Naive thymus-derived CD8-positive, alpha-beta T cell (primary cell): ENCODE results near the gene XAGE1B. TPM values are rescaled to one million over a fixed set of nuclear protein-coding genes. Genes with fewer than 3 reads are reported as not detected.
"Not testable (repeated sequence)": the region's sequence is repeated elsewhere in the genome, so short reads cannot be mapped to it uniquely, and the experiment has no call there.

Experiments used
- ATAC-seq, 2 donors: fragments of 150-1000 bp; cut with Tn5 transposase in 1 of 2; sonication (Bioruptor Pico), chemical (Tn5 transposase) in 1 of 2; 1 replicate in 1 of 2; 2 replicates in 1 of 2; pipeline ENCODE4 v1.10.0; 2021; ENCODE audit warnings: mild to moderate bottlenecking in 2 of 2, moderate library complexity in 2 of 2
- POLR2A ChIA-PET: fragments of 350-600 bp; sonication (Branson Sonifier 250); formaldehyde crosslinking; loops from one replicate; lab custom pipeline; 2021; ENCODE audit warnings: antibody characterized with exemption; lab: Charles Lee
- DNase-seq, 10 donors: peaks; one replicate each; pipeline versions ENCODE4 v3.0.0 to v3.0.0-alpha.2; 2020 to 2022
- H3K27ac Mint-ChIP-seq, 10 donors: one replicate each; pipeline ENCODE4 v1.8.0; 2020 to 2022; ENCODE audit warnings: mild to moderate bottlenecking in 10 of 10, mixed read lengths in 10 of 10, moderate library complexity in 4 of 10, inconsistent platforms in 1 of 10
- H3K27me3 Mint-ChIP-seq, 5 donors: one replicate each; pipeline ENCODE4 v1.8.0; 2021 to 2022; ENCODE audit warnings: mixed read lengths in 5 of 5
- H3K36me3 Mint-ChIP-seq, 3 donors: one replicate each; pipeline ENCODE4 v1.8.0; 2020 to 2022; ENCODE audit warnings: mixed read lengths in 3 of 3, mild to moderate bottlenecking in 2 of 3, inconsistent platforms in 1 of 3
- H3K4me1 Mint-ChIP-seq, 4 donors: one replicate each; pipeline ENCODE4 v1.8.0; 2021 to 2022; ENCODE audit warnings: mixed read lengths in 4 of 4
- H3K4me3 Mint-ChIP-seq, 10 donors: one replicate each; pipeline ENCODE4 v1.8.0; 2020 to 2022; ENCODE audit warnings: mild to moderate bottlenecking in 10 of 10, mixed read lengths in 10 of 10, moderate library complexity in 6 of 10, inconsistent platforms in 1 of 10
- H3K9me3 Mint-ChIP-seq, 9 donors: one replicate each; pipeline ENCODE4 v1.8.0; 2020 to 2022; ENCODE audit warnings: mixed read lengths in 9 of 9, mild to moderate bottlenecking in 3 of 9, inconsistent platforms in 1 of 9, moderate library complexity in 1 of 9
- polyA plus RNA-seq, 3 donors: library from polyadenylated mRNA; unstranded; fragments of 300-500 nt; fragmentation: Illumina TruSeq; gene quantifications; one replicate each; pipeline ENCODE4 v1.2.3, GENCODE V29; 2021
- total RNA-seq, 8 experiments: library from RNA in 2 of 8; stranded (reverse) in 2 of 8; gene quantifications; one replicate each; pipeline ENCODE4 v1.2.3 and lab custom pipeline; 2021 to 2026

Gene XAGE1B
- total RNA-seq = not detected
- polyA plus RNA-seq = not detected
- total RNA-seq (lab: John Stamatoyannopoulos, UW) = 0 reads per million in 6 experiments

GRCh38 chrX:52516987-52517325 lies at the start of gene XAGE1B:
TSS of gene XAGE1B (minus strand) at chrX:52517063. CDS start at chrX:52515527, 1,536 bp downstream.
- not testable (repeated sequence) for ATAC-seq, H3K4me1 Mint-ChIP-seq, H3K27me3 Mint-ChIP-seq

GRCh38 chrX:52563105-52563504 lies 46.2 kb upstream of the XAGE1B start:
- POLR2A ChIA-PET = no interaction called here
- peaks cover 0 to 12% (median 2%) of the 10 kb centered on the region in 5 donors for H3K27me3 Mint-ChIP-seq
- no peaks in the 10 kb centered on the region for H3K9me3 Mint-ChIP-seq
- H3K4me1 Mint-ChIP-seq = no peaks in the 10 kb centered on the region
- H3K36me3 Mint-ChIP-seq = no peaks in the 10 kb centered on the region
- ATAC-seq (no peak), DNase-seq (no peak)
- H3K27ac Mint-ChIP-seq = no peak overlapping the region
- H3K4me3 Mint-ChIP-seq = no peak overlapping the region

More at GRCh38 chrX:52516987-52517325, at the start of gene XAGE1B:
- H3K27ac Mint-ChIP-seq, H3K9me3 Mint-ChIP-seq, DNase-seq, POLR2A ChIA-PET, H3K4me3 Mint-ChIP-seq, H3K36me3 Mint-ChIP-seq: not testable (repeated sequence)

GRCh38 chrX:52558140-52558539 lies 41.3 kb upstream of the XAGE1B start:
- DNase-seq (no peak), ATAC-seq (no peak)
- Mint-ChIP-seq H3K4me1 (no peaks in the 10 kb centered on the region), H3K36me3 (no peaks in the 10 kb centered on the region), H3K9me3 (no peaks in the 10 kb centered on the region), H3K27ac (no peak overlapping the region), H3K4me3 (no peak overlapping the region), H3K27me3 (peaks cover 0 to 1% (median 0%) of the 10 kb centered on the region in 5 donors)
- POLR2A ChIA-PET = no interaction called here

- no peak for DNase-seq
- POLR2A ChIA-PET = no interaction called here
- no peak overlapping the region for H3K4me3 Mint-ChIP-seq
- no peaks in the 10 kb centered on the region for H3K4me1 Mint-ChIP-seq
- H3K9me3 Mint-ChIP-seq = no peaks in the 10 kb centered on the region
- no peak overlapping the region for H3K27ac Mint-ChIP-seq
- H3K36me3 Mint-ChIP-seq = no peaks in the 10 kb centered on the region
- no peak for ATAC-seq
- peaks cover 0 to 5% (median 0%) of the 10 kb centered on the region in 5 donors for H3K27me3 Mint-ChIP-seq
These were observed 39.9 kb upstream of the XAGE1B start for GRCh38 chrX:52556741-52557140.

DNA sequence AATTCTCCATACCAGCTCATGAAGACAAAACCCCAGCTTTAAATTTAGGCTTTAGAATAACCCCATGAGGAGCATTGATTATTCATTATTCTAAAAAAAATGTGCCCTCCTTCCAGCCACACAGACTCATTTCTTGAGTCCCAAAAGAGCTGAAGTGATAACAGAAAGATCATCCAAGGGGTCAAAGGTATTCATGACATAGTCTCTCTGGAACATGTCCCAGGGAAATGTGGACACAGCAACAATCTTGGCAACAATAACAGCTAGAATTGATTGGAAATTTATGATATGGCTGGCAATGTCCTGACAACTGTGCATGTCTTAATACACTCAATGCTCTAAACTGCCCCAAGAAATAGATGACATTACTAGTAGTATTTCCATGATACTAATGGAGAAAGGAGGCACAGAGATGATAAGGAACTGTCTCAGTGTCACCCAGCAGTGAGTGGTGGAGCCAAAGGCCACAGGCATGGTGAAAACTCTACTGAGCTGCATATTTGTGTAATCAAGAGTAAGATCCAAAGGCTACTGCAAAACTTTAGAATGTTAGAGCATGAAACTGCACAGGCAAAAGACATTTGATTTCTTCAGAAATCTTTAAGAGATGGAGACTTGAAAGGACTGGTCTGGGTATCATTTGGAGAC lies 37.3 kb upstream of the XAGE1B start:
- POLR2A ChIA-PET = no interaction called here
- H3K4me3 Mint-ChIP-seq = no peak overlapping the region
- no peaks in the 10 kb centered on the region for H3K9me3 Mint-ChIP-seq
- DNase-seq = no peak
- no peak overlapping the region for H3K27ac Mint-ChIP-seq
- H3K36me3 Mint-ChIP-seq = no peaks in the 10 kb centered on the region
- ATAC-seq = no peak
- H3K27me3 Mint-ChIP-seq = peaks cover 0 to 5% (median 0%) of the 10 kb centered on the region in 5 donors
- H3K4me1 Mint-ChIP-seq = no peaks in the 10 kb centered on the region

GRCh38 chrX:52548769-52549168 lies 31.9 kb upstream of the XAGE1B start:
- H3K4me3 Mint-ChIP-seq, H3K27ac Mint-ChIP-seq, ATAC-seq, DNase-seq, POLR2A ChIA-PET, H3K9me3 Mint-ChIP-seq, H3K4me1 Mint-ChIP-seq, H3K27me3 Mint-ChIP-seq, H3K36me3 Mint-ChIP-seq: not testable (repeated sequence)

DNA sequence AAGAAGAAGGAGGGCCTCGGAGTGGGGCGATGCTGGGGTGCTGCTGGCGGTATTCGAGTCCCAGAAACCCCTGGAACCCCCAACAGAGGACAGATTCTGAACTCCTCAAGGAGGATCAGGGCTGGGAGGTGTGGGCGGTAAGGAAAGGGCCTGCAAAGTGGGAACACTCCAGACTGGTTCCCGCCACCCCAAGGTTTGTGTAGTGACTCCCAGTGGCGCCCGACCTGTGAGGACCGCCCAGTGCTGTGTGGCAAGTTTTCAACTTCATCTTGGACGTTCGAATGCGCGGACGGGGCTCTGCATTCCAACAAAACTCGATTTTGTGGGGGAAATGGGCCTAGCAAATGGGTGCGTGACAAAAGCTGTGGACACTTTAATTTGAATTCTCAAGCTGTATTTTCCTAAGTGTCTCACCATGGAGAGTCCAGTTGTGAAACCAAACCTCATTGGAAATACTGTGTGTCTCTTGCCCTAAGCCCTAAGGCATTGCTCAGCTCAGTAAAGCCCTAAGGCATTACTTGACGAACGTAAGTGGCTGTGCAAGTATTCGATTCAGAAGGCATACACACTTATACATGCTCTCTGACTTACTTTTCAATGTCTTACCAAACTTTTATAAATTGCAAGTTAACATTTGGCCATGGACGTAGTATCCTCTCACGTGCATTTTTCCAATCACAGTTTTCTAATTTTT lies 27.4 kb upstream of the XAGE1B start:
- no peaks in the 10 kb centered on the region for H3K36me3 Mint-ChIP-seq
- H3K9me3 Mint-ChIP-seq = no peaks in the 10 kb centered on the region
- no peak for DNase-seq
- POLR2A ChIA-PET = no interaction called here
- no peak overlapping the region for H3K4me3 Mint-ChIP-seq
- no peak overlapping the region for H3K27ac Mint-ChIP-seq
- H3K4me1 Mint-ChIP-seq = peaks cover 0 to 6% (median 1%) of the 10 kb centered on the region in 4 donors
- ATAC-seq = no peak
- no peaks in the 10 kb centered on the region for H3K27me3 Mint-ChIP-seq

- POLR2A ChIA-PET = no interaction called here
- no peak for DNase-seq
- Mint-ChIP-seq H3K27ac (no peak overlapping the region), H3K27me3 (no peaks in the 10 kb centered on the region), H3K36me3 (no peaks in the 10 kb centered on the region), H3K4me1 (peaks cover 0 to 6% (median 1%) of the 10 kb centered on the region in 4 donors), H3K4me3 (no peak overlapping the region), H3K9me3 (no peaks in the 10 kb centered on the region)
- ATAC-seq = no peak
These were observed 25.4 kb upstream of the XAGE1B start for GRCh38 chrX:52542311-52542710.

GRCh38 chrX:52541051-52541450 lies 24.2 kb upstream of the XAGE1B start:
- H3K27ac Mint-ChIP-seq, H3K36me3 Mint-ChIP-seq, H3K9me3 Mint-ChIP-seq, H3K27me3 Mint-ChIP-seq, POLR2A ChIA-PET, H3K4me3 Mint-ChIP-seq, H3K4me1 Mint-ChIP-seq, DNase-seq, ATAC-seq: not testable (repeated sequence)

GRCh38 chrX:52516110-52516986 lies 515 bp downstream of the XAGE1B start:
- POLR2A ChIA-PET, H3K27me3 Mint-ChIP-seq, H3K9me3 Mint-ChIP-seq, H3K4me3 Mint-ChIP-seq, H3K4me1 Mint-ChIP-seq, H3K27ac Mint-ChIP-seq, ATAC-seq, DNase-seq, H3K36me3 Mint-ChIP-seq: not testable (repeated sequence)

GRCh38 chrX:52511126-52511525 lies 5.7 kb downstream of the XAGE1B start:
- ATAC-seq, H3K27ac Mint-ChIP-seq, H3K4me1 Mint-ChIP-seq, H3K4me3 Mint-ChIP-seq, POLR2A ChIA-PET, H3K9me3 Mint-ChIP-seq, DNase-seq, H3K36me3 Mint-ChIP-seq: not testable (repeated sequence)
- H3K27me3 Mint-ChIP-seq = peaks cover 0 to 11% (median 3%) of the 10 kb centered on the region in 5 donors

DNA sequence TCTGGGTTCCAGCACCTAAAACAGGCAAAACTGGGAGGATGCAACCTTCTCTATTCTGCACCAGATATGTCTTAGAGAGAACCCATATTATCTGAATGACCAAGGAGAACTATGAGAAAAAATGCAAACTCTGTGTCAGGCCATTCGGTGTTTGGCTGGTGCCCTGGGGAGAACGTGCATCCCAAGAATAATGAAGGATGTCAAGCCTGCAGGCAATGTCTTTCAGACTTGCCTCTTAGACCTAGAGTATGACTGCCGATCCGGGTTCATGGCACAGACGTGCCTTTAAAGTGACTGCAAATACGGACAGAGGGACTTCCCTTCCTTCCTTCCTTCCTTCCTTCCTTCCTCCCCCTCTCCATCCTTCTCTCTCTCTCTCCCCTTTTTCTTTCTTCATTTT lies 6.9 kb downstream of the XAGE1B start:
- no peaks in the 10 kb centered on the region for H3K36me3 Mint-ChIP-seq
- no peak overlapping the region for H3K27ac Mint-ChIP-seq
- POLR2A ChIA-PET = no interaction called here

GRCh38 chrX:52507331-52507730 lies 9.5 kb downstream of the XAGE1B start:
- DNase-seq = no peak
- POLR2A ChIA-PET = no interaction called here
- H3K9me3 Mint-ChIP-seq = no peaks in the 10 kb centered on the region

More for the DNA sequence above, 6.9 kb downstream of the XAGE1B start:
- ATAC-seq (no peak), DNase-seq (no peak)
- H3K9me3 Mint-ChIP-seq = no peaks in the 10 kb centered on the region
- H3K27me3 Mint-ChIP-seq = peaks cover 2 to 17% (median 6%) of the 10 kb centered on the region in 5 donors
- no peaks in the 10 kb centered on the region for H3K4me1 Mint-ChIP-seq
- no peak overlapping the region for H3K4me3 Mint-ChIP-seq

More at GRCh38 chrX:52507331-52507730, 9.5 kb downstream of the XAGE1B start:
- no peak for ATAC-seq
- H3K27me3 Mint-ChIP-seq = peaks cover 2 to 17% (median 6%) of the 10 kb centered on the region in 5 donors
- H3K4me3 Mint-ChIP-seq = no peak overlapping the region
- no peaks in the 10 kb centered on the region for H3K36me3 Mint-ChIP-seq
- H3K4me1 Mint-ChIP-seq = no peaks in the 10 kb centered on the region
- H3K27ac Mint-ChIP-seq = no peak overlapping the region
